Bone marrow (tissue), 2 donors: ENCODE measurements around the gene MED10.

Experiments
- DNase-seq, 2 donors: peaks; one replicate each; lab custom pipeline; 2025; lab: John Stamatoyannopoulos, UW

Gene MED10

DNA sequence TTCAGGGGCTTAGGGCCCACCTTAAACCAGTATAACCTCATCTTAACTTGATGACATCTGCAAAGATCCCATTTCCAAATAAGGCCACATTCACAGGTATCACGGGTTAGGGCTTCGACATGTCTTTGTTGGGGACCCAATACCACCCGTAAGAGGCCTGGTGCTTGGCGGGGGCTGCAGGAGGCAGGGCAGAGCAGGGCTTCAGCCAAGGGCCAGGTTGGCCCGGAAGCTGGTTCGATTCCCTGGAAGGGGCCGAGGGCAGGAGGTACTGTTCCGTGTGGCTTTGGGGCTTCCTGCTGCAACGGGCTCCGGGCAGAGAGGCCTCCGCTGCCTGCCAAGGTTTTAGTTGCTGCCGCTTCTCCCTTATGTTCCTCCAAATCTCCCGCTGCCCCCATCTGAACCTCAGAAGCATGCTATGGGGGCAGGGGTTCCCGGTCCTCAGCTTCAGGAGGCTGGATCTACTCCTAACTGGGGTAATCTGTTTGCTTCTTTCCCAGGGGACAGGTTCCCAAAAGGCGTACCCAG lies 29.8 kb downstream of the MED10 start:
- no peak for DNase-seq

DNA sequence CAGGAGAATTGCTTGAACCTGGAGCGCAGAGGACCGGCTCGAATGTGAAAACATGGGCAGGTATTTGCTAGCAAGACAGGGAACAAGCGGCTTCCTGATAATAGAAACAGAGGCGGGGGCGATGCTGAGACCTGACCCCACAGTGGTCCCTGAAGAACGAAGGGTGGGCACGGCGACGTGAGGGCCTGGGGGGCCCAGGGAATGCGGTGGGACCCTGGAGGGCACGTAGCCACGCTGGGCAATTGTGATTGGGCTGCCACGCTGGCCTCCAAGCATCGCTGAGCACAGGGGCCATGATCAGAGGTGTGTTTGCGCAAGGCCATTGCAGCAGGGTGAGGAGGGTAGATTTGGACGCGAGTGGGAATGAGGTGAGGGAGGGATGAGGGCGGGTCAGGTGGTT lies 30.7 kb downstream of the MED10 start:
- DNase-seq: no peak

DNA sequence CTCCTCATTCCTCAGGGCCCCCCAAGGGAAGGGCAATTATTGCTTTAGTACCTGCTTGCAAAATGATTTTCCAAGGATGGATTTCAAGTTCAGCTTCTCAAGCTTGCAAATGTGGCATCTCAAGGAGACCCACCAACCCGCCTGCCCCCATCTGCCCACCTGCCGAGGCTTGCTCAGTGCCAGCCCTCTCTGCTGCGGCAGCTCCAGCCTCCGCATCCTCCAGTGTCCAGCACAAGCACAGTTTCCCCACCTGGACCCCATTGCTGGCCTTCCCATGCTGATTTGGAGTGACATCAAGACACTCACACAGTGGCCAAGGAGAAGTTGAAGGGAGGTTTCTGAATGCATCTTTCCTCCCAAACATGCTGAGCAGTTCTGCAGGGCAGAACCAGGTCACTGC lies 31.2 kb downstream of the MED10 start:
- no peak for DNase-seq

DNA sequence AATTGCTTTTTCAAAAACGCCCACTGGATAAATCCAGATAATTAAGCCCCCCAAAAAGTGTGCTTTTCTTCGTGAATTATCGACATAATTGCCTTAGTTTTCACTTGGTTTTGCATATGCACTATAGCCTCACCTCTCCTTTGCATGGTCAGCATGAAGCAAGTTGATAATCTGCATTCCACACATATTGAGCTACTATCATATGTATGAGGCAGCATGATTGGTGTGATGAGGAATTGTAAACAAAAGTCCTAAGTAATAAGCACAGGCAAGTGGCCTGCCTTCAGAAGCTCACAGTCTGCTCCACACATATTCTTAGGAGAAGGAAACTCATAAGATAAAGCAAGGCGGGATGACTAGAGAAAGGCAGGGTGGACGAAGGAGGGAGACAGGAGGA lies 33.8 kb downstream of the MED10 start:
- DNase-seq: no peak

DNA sequence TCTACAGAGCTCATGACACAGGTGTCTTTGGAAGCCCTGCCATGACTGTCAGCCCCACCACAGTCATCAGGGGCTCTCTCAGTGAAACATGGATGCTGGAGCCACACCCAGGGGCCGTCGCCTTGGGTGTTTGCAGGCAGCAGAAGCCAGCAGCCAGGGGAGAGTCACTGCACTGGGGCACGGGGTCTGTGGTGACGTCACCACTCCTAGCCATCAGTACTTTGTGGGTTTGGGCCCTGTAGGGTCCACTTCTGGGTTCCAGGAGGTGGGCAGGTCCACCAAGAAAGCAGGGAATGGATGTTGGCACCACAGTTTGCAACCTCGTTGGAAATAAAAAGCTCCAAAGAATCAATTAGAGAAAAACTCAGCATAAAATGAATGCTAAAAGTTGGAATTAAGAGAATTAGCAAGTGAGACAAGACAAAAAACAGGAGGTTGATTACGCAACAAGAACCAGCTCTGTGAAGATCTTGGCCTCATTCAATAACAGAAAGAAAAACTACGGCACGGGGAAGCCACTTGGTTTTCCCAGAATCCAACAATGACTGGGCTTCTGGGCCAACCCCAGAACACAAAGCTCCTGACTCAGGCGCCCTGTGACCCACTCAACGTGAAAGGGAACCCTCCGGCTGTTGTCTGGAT lies 34.3 kb downstream of the MED10 start:
- DNase-seq: no peak

DNA sequence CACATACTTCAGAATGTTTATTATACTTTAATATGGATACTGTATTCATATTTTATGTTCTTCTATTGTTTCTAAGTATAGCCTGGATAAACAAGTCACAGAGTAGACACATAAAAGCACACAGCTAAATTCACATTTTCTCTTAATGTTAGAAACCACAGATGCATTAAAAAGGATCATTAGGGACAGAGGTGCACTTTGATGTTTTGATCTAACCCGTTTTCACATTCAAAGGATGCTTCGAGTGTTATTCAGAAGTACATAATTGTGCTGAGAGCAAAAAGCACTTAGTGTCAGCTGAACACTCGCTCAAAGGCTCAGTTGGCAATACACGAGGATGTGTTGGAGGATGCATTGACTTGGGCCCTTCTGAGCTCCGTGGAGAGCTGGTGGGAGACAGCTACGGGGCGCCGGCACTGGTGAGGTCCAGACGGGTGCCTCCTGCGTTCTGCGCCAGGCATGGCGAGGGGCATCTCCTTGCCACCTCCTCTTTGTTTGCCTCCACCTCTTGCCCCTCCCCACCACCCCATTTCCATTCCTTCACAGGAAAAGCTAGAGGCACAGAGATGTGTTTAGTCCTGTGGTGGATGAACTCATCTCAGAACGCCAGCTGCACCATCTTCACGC lies 35.5 kb downstream of the MED10 start:
- no peak for DNase-seq

DNA sequence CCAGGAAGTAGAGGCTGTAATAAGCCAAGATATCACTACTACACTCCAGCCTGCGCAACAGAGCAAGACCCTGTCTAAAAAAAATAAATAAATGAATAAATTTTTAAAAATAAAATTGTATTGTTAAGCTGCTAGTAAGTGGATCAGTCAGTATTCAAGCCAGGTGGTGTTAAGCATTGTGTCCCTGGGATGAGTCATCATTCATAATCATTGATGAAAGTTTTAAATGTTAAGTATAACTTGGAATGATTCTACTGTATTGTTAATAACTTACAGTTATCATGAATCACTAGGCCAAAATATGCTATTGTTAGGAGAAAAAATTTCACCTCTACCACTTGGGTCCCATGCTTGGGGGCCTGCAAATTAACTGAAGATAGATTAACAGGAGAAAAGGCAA lies 38.2 kb downstream of the MED10 start:
- no peak for DNase-seq

DNA sequence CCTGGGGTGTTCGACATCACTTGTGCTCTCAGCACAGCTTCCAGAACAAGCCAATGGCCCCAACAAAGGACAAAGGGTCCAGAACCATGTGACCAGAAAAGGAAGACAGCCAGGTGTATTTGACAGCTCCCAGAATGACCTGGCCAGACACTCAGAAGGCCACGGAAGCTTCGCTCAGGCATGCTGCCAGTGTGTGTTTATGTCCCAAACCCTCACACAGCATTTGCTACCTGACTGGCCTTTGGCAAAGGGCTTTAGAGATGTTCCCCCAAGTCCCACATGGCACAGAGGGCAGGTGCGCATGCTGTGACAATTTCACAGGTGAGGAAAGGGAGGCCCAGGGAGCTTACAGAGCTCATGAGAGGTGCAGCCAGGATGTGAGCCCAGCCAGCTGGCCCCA lies 39.5 kb downstream of the MED10 start:
- DNase-seq: no peak

DNA sequence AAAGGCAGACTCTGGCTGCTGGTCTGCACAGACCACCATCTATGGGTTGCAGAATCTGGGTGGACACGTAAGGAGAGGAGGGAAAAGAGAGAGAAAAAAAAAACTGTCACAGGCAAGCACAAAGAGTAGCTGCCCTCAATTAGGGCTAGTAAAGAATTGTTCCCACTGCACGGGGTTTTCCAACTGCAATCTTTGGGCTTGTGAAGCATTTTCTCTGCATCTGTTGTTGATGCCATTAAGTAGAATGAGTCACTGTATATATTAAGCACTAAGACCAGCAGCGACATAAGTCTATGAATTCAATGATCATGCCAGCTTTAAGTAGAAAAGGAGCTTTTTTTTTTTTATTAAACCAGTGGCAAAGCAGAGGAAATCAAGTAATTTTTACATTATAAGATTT lies 40.2 kb downstream of the MED10 start:
- DNase-seq: no peak

DNA sequence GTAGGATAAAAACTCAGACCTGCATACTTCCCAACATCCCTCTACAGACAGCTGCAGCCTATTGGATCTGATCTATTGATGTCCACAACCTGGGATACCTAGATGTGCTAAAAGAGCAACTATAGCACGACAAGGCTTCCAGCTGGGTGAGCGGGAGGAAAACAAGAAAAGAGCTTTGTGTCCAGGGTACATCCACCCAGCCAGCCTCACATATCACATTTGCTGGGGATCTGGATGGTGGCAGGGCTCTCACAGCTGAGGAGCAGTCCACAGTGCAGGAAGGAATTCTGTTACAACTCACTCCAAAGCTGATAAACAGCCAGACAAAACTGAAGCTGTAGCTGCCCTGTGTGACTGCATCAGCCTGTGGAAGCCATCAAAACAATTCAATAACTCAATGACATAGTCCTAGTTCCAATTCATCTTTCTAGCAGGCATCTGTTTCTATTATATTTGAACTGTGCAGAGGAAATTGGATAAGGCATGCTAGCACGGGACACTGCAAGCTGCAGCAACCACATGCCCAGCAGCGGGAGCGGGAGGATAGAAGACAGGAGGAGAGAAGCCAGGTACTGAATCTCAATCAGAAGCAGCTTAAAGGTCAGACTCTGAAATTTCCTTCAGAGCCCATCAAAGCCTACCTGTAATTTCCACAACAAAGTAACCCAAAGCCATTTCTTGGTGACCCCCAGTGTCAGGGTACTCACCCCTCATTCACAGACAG lies 45.0 kb downstream of the MED10 start:
- no peak for DNase-seq

DNA sequence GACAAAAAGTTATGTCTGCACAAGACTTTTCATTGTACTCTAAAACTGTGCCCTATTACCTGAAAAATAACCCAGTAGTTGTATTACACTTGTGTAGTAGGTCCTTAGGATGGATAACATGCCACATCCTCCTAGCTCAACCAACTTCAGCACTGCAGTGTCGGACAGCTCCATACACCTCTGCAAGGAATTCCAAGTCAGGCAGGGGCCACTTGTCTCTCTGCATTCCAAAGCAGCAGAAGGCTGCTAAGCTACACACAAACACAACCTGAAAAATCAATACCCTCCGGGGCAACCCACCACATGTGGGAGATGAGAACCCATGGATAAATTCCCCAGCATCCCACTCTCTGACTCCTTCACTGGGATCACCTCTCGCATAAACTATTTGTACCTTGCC lies 50.2 kb downstream of the MED10 start:
- DNase-seq: no peak

DNA sequence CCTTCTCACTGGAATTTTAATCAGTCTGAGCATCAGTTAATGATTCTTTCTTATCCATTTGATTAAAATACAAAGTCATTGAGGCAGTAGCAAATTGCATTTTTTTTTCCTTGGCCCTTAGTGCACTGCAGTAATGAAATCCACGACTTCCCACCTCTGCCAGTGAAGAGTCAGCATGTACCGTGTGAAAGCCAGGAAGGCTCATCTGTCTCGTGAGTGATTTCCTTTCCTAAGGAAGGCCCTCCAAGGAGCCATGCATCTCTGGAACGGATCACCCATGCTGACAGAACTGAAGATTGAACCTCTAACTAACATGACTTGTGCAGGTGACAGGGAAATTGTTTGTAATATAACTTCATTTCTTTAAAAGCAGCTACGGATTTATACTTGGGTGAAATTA lies 51.6 kb downstream of the MED10 start:
- no peak for DNase-seq

DNA sequence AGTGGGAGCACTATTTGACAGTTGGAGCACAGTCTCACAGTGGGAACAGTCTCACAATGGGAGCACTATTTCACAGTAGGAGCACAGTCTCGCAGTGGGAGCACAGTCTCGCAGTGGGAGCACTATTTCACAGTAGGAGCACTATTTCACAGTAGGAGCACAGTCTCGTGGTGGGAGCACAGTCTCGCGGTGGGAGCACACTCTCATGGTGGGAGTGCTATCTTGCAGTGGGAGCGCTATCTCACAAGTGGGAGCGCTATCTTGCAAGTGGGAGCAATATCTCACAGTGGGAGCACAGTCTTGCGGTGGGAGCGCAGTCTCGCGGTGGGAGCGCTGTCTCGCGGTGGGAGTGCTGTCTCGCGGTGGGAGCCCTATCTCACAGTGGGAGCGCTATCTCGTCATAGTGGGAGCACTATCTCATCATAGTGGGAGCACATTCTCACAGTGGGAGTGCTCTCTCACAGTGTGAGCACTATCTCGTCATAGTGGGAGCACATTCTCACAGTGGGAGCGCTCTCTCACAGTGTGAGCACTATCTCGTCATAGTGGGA lies 56.1 kb downstream of the MED10 start:
- DNase-seq: no peak
